H9 (cell line): ENCODE data around the gene RRP12. TPM values are rescaled to one million over a fixed set of nuclear protein-coding genes. Genes with fewer than 3 reads are reported as not detected.

Source experiments
- DNase-seq: peaks from one replicate; pipeline ENCODE4 v3.0.0-alpha.2; 2017
- H2AFZ ChIP-seq: one replicate; pipeline ENCODE4 v1.6.1; 2013; ENCODE audit warnings: mild to moderate bottlenecking, low read length, control low read depth, moderate library complexity
- H2AK5ac ChIP-seq: 2 replicates; pipeline ENCODE4 v1.6.1; 2013; ENCODE audit warnings: low read length, control low read depth, mixed read lengths; ENCODE audit not compliant: insufficient read length
- H2BK120ac ChIP-seq: one replicate; pipeline ENCODE4 v1.6.1; 2013; ENCODE audit warnings: low read depth, mild to moderate bottlenecking, low read length, control low read depth, inconsistent platforms; ENCODE audit not compliant: poor library complexity, severe bottlenecking
- H2BK12ac ChIP-seq: 2 replicates; pipeline ENCODE4 v1.6.1; 2013; ENCODE audit warnings: low read length, control low read depth, mixed read lengths, low read depth; ENCODE audit not compliant: insufficient read length
- H2BK15ac ChIP-seq: 2 replicates; pipeline ENCODE4 v1.6.1; 2013; ENCODE audit warnings: low read depth, low read length, control low read depth
- H2BK20ac ChIP-seq: one replicate; pipeline ENCODE4 v1.6.1; 2013; ENCODE audit warnings: low read depth, mild to moderate bottlenecking, low read length, control low read depth, inconsistent platforms; ENCODE audit not compliant: poor library complexity, severe bottlenecking
- H2BK5ac ChIP-seq: 2 replicates; pipeline ENCODE4 v1.6.1; 2013; ENCODE audit warnings: low read length, control low read depth, mixed read lengths; ENCODE audit not compliant: insufficient read length
- H3K14ac ChIP-seq: 2 replicates; pipeline ENCODE4 v1.6.1; 2013; ENCODE audit warnings: low read length, control low read depth; ENCODE audit not compliant: insufficient read depth
- H3K18ac ChIP-seq: 2 replicates; pipeline ENCODE4 v1.6.1; 2013; ENCODE audit warnings: low read depth, mild to moderate bottlenecking, mixed read lengths, low read length, control low read depth; ENCODE audit not compliant: insufficient read length
- H3K23ac ChIP-seq: 2 replicates; pipeline ENCODE4 v1.6.1; 2013; ENCODE audit warnings: low read length, control low read depth, mixed read lengths, low read depth; ENCODE audit not compliant: insufficient read length
- H3K23me2 ChIP-seq: 2 replicates; pipeline ENCODE4 v1.6.1; 2013; ENCODE audit warnings: low read depth, mild to moderate bottlenecking, mixed read lengths, low read length, control low read depth; ENCODE audit not compliant: insufficient read length, poor library complexity, severe bottlenecking
- H3K27ac ChIP-seq: 2 replicates; pipeline ENCODE4 v1.5.1; 2013; ENCODE audit warnings: low read length, control low read depth, mixed read lengths, low read depth; ENCODE audit not compliant: insufficient read length
- H3K27me3 ChIP-seq: 2 replicates; pipeline ENCODE4 v1.6.1; 2013; ENCODE audit warnings: low read length, control low read depth, inconsistent platforms; ENCODE audit not compliant: insufficient read depth
- H3K4ac ChIP-seq: 2 replicates; pipeline ENCODE4 v1.6.1; 2013; ENCODE audit warnings: low read depth, mild to moderate bottlenecking, control low read depth, inconsistent platforms, low read length, moderate library complexity
- H3K4me1 ChIP-seq: 2 replicates; pipeline ENCODE4 v1.6.1; 2013; ENCODE audit warnings: low read length, control low read depth, inconsistent platforms; ENCODE audit not compliant: insufficient read depth
- H3K4me2 ChIP-seq: 2 replicates; pipeline ENCODE4 v1.6.1; 2013; ENCODE audit warnings: low read length, control low read depth, mixed read lengths; ENCODE audit not compliant: insufficient read length, insufficient read depth
- H3K56ac ChIP-seq: 2 replicates; pipeline ENCODE4 v1.6.1; 2013; ENCODE audit warnings: low read depth, mild to moderate bottlenecking, mixed read lengths, low read length, control low read depth; ENCODE audit not compliant: insufficient read length
- H3K79me1 ChIP-seq: 2 replicates; pipeline ENCODE4 v1.6.1; 2013; ENCODE audit warnings: low read depth, mild to moderate bottlenecking, moderate library complexity, low read length, control low read depth, inconsistent platforms; ENCODE audit not compliant: insufficient read depth, poor library complexity, severe bottlenecking
- H3K79me2 ChIP-seq: 2 replicates; pipeline ENCODE4 v1.6.1; 2013; ENCODE audit warnings: low read length, control low read depth, inconsistent platforms; ENCODE audit not compliant: insufficient read depth
- H3K9ac ChIP-seq: 2 replicates; pipeline ENCODE4 v1.6.1; 2013; ENCODE audit warnings: low read length, control low read depth, mixed read lengths; ENCODE audit not compliant: insufficient read length; ENCODE audit errors: extremely low read depth
- H3K9me3 ChIP-seq: one replicate; pipeline ENCODE4 v1.6.1; 2013; ENCODE audit warnings: low read depth, low read length, inconsistent platforms; ENCODE audit not compliant: control insufficient read depth
- H3T11ph ChIP-seq: one replicate; pipeline ENCODE4 v1.6.1; 2013; ENCODE audit warnings: mild to moderate bottlenecking, low read length, control low read depth, inconsistent platforms
- H4K20me1 ChIP-seq: one replicate; pipeline ENCODE4 v1.6.1; 2013; ENCODE audit not compliant: control insufficient read depth, insufficient read length, insufficient read depth
- H4K5ac ChIP-seq: 2 replicates; pipeline ENCODE4 v1.6.1; 2013; ENCODE audit warnings: low read depth, mild to moderate bottlenecking, mixed read lengths, low read length, control low read depth; ENCODE audit not compliant: insufficient read length
- H4K8ac ChIP-seq: replicated peaks from 2 replicates; pipeline ENCODE4 v1.6.1; 2013; ENCODE audit warnings: low read length, control low read depth, mixed read lengths, low read depth; ENCODE audit not compliant: insufficient read length
- H4K91ac ChIP-seq: 2 replicates; pipeline ENCODE4 v1.6.1; 2013; ENCODE audit warnings: low read depth, mild to moderate bottlenecking, moderate library complexity, mixed read lengths, low read length, control low read depth; ENCODE audit not compliant: insufficient read length
- H3K27ac Mint-ChIP-seq, 3 experiments: 2 replicates in 2 of 3; 3 replicates in 1 of 3; pipeline ENCODE4 v1.8.0; 2020 to 2021; ENCODE audit warnings: mixed read lengths in 3 of 3, mild to moderate bottlenecking in 1 of 3, moderate library complexity in 1 of 3
- H3K27me3 Mint-ChIP-seq: 2 replicates; pipeline ENCODE4 v1.8.0; 2021; ENCODE audit warnings: low read depth, mild to moderate bottlenecking, moderate library complexity, mixed read lengths
- H3K36me3 Mint-ChIP-seq, 3 experiments: 2 replicates in 2 of 3; 3 replicates in 1 of 3; pipeline ENCODE4 v1.8.0; 2020 to 2021; ENCODE audit warnings: low read depth in 3 of 3, mixed read lengths in 3 of 3; ENCODE audit not compliant: insufficient read depth in 1 of 3
- H3K4me1 Mint-ChIP-seq, 2 experiments: 2 replicates each; pipeline ENCODE4 v1.8.0; 2020; ENCODE audit warnings: mixed read lengths in 2 of 2
- H3K4me3 Mint-ChIP-seq, 2 experiments: 2 replicates in 1 of 2; 3 replicates in 1 of 2; pipeline ENCODE4 v1.8.0; 2020 to 2021; ENCODE audit warnings: mild to moderate bottlenecking in 2 of 2, mixed read lengths in 2 of 2, moderate library complexity in 1 of 2
- H3K9me3 Mint-ChIP-seq, 2 experiments: 2 replicates in 1 of 2; 3 replicates in 1 of 2; pipeline ENCODE4 v1.8.0; 2020; ENCODE audit warnings: mild to moderate bottlenecking in 2 of 2, mixed read lengths in 2 of 2, moderate library complexity in 1 of 2
- CTCF ChIP-seq: fragments of 200-600 bp; sonication (generic); conservative IDR thresholded peaks from 3 replicates; pipeline ENCODE4 v1.8.0; 2021; ENCODE audit warnings: antibody characterized with exemption, mild to moderate bottlenecking
- total RNA-seq: library from RNA; stranded (reverse); gene quantifications from 2 replicates; pipeline ENCODE4 v1.2.1, GENCODE V29; 2021

The RRP12 gene
- total RNA-seq, 1 experiment from 2014 or later: 71.6 TPM

GRCh38 chr10:97404044-97404443 lies 2.9 kb upstream of the RRP12 start:
- H3K27me3 ChIP-seq: no peaks in the 10 kb centered on the region
- Mint-ChIP-seq H3K4me1 (peaks cover 8 to 12% of the 10 kb centered on the region in 2 experiments), H3K4me3 (no peak overlapping the region), H3K36me3 (peaks cover 0 to 11% (median 0%) of the 10 kb centered on the region in 3 experiments; a peak in 2 of 7 replicates), H3K27me3 (no peaks in the 10 kb centered on the region), H3K27ac (no peak overlapping the region), H3K9me3 (no peaks in the 10 kb centered on the region)
- TF ChIP-seq CTCF: no peak
- no peaks in the 10 kb centered on the region for H3K79me1 ChIP-seq
- no peak overlapping the region for H2AK5ac ChIP-seq
- H3K27ac ChIP-seq: no peak overlapping the region
- 0 out of 2 replicates have a peak, but pooled peaks cover 2% of the 10 kb centered on the region for H3K79me2 ChIP-seq
- H2AFZ ChIP-seq: no peak overlapping the region
- H3K4me1 ChIP-seq: no peaks in the 10 kb centered on the region
- no peak overlapping the region for H3K4me2 ChIP-seq
- H2BK15ac ChIP-seq: no peak overlapping the region
- H4K5ac ChIP-seq: no peak overlapping the region
- no peak overlapping the region for H4K8ac ChIP-seq
- H3K23ac ChIP-seq: no peak overlapping the region
- H4K91ac ChIP-seq: no peak overlapping the region
- H3K56ac ChIP-seq: no peak overlapping the region
- DNase-seq: no peak
- H3K9me3 ChIP-seq: no peaks in the 10 kb centered on the region
- peaks cover 10% of the 10 kb centered on the region for H3K23me2 ChIP-seq
- no peak overlapping the region for H2BK12ac ChIP-seq
- no peak overlapping the region for H3K18ac ChIP-seq
- no peak overlapping the region for H3T11ph ChIP-seq
- no peak overlapping the region for H2BK120ac ChIP-seq
- no peaks in the 10 kb centered on the region for H4K20me1 ChIP-seq
- H3K4ac ChIP-seq: no peak overlapping the region
- H3K14ac ChIP-seq: no peak overlapping the region
- no peak overlapping the region for H2BK5ac ChIP-seq
- no peak overlapping the region for H3K9ac ChIP-seq
- no peak overlapping the region for H2BK20ac ChIP-seq
